CD4-positive, alpha-beta T cell treated with Interleukin-6 for 4 hours (primary cell): Measurements from ENCODE around the gene CFAP99.

ENCODE experiments used
- DNase-seq: peaks from one replicate; pipeline ENCODE4 v3.0.0-alpha.2; 2020; ENCODE audit warnings: mixed read lengths

The CFAP99 gene

GRCh38 chr4:2393353-2394270 lies 25.1 kb upstream of the CFAP99 start:
- peak; percentile 23 for DNase-seq

GRCh38 chr4:2394528-2394927 lies 24.2 kb upstream of the CFAP99 start:
- DNase-seq: no peak

GRCh38 chr4:2395038-2395437 lies 23.7 kb upstream of the CFAP99 start:
- no peak for DNase-seq

GRCh38 chr4:2395584-2395983 lies 23.2 kb upstream of the CFAP99 start:
- no peak for DNase-seq

- no peak for DNase-seq
These were observed 21.9 kb upstream of the CFAP99 start for GRCh38 chr4:2396781-2397368.

- no peak for DNase-seq
These were observed 21.0 kb upstream of the CFAP99 start for GRCh38 chr4:2397596-2398379.

GRCh38 chr4:2399216-2399615 lies 19.5 kb upstream of the CFAP99 start:
- DNase-seq: no peak

GRCh38 chr4:2399631-2400190 lies 19.0 kb upstream of the CFAP99 start:
- no peak for DNase-seq

GRCh38 chr4:2400841-2401609 lies 17.7 kb upstream of the CFAP99 start:
- DNase-seq: peak; percentile 13

- DNase-seq: no peak
These were observed 17.2 kb upstream of the CFAP99 start for GRCh38 chr4:2401610-2401983.

GRCh38 chr4:2402048-2402842 lies 16.5 kb upstream of the CFAP99 start:
- DNase-seq: peak; percentile 51

- DNase-seq: no peak
These were observed 15.8 kb upstream of the CFAP99 start for GRCh38 chr4:2402941-2403340.

- no peak for DNase-seq
These were observed 12.3 kb upstream of the CFAP99 start for GRCh38 chr4:2406406-2406805.

GRCh38 chr4:2406920-2407319 lies 11.8 kb upstream of the CFAP99 start:
- DNase-seq: no peak

GRCh38 chr4:2407991-2408342 lies 10.8 kb upstream of the CFAP99 start:
- no peak for DNase-seq

- no peak for DNase-seq
These were observed 10.3 kb upstream of the CFAP99 start for GRCh38 chr4:2408401-2408958.

GRCh38 chr4:2408976-2409375 lies 9.8 kb upstream of the CFAP99 start:
- DNase-seq: no peak

GRCh38 chr4:2409381-2409783 lies 9.4 kb upstream of the CFAP99 start:
- no peak for DNase-seq

GRCh38 chr4:2411786-2412510 lies 6.8 kb upstream of the CFAP99 start:
- no peak for DNase-seq

- peak; percentile 77 for DNase-seq
These were observed 6.2 kb upstream of the CFAP99 start for GRCh38 chr4:2412534-2412884.
